Fibroblast of skin of scalp (primary cell): ENCODE measurements around the gene PTDSS2.
"Not testable (repeated sequence)": the region's sequence is repeated elsewhere in the genome, so short reads cannot be mapped to it uniquely, and the experiment has no call there.

ENCODE experiments used
- DNase-seq: peaks from one replicate; pipeline ENCODE4 v3.0.0-alpha.2; 2013

Gene PTDSS2

GRCh38 chr11:433641-434040, 16.4 kb upstream of the PTDSS2 start:
- DNase-seq, result no peak

GRCh38 chr11:434496-434895, 15.6 kb upstream of the PTDSS2 start:
- DNase-seq, result no peak

- DNase-seq, result not testable (repeated sequence)
Measured at GRCh38 chr11:434999-435740, 14.9 kb upstream of the PTDSS2 start.

GRCh38 chr11:437228-437870, 12.7 kb upstream of the PTDSS2 start:
- no peak for DNase-seq

GRCh38 chr11:438101-438844, 11.8 kb upstream of the PTDSS2 start:
- DNase-seq, result no peak

GRCh38 chr11:439315-440064, 10.6 kb upstream of the PTDSS2 start:
- DNase-seq, result no peak

- no peak for DNase-seq
Measured at GRCh38 chr11:440065-441042, 9.7 kb upstream of the PTDSS2 start.

- no peak for DNase-seq
Measured at GRCh38 chr11:441043-441417, 9.0 kb upstream of the PTDSS2 start.

GRCh38 chr11:441418-442274, 8.4 kb upstream of the PTDSS2 start, which contains the start of gene ANO9:
Gene ANO9 (minus strand): TSS chr11:442011. CDS start chr11:441926, 85 bp downstream.
- no peak for DNase-seq

GRCh38 chr11:442611-443081, 7.4 kb upstream of the PTDSS2 start:
- no peak for DNase-seq

GRCh38 chr11:443542-444199, 6.4 kb upstream of the PTDSS2 start:
- DNase-seq, result peak; percentile 73

- DNase-seq, result no peak
Measured at GRCh38 chr11:444396-445144, 5.5 kb upstream of the PTDSS2 start.

GRCh38 chr11:445765-446588, 4.1 kb upstream of the PTDSS2 start:
- DNase-seq, result no peak

- no peak for DNase-seq
Measured at GRCh38 chr11:446891-447290, 3.2 kb upstream of the PTDSS2 start.

GRCh38 chr11:447923-448731, 2.0 kb upstream of the PTDSS2 start:
- peak; percentile 92 for DNase-seq

GRCh38 chr11:450809-451451, 851 bp downstream of the PTDSS2 start:
- DNase-seq, result peak; percentile 60

- DNase-seq, result no peak
Measured at GRCh38 chr11:451738-452137, 1.7 kb downstream of the PTDSS2 start.
